Inflammatory macrophage (primary cell): ENCODE results near the gene THRA.
A peak's percentile ranks its signal among the peaks of the same experiment; 100 is the strongest.

Experiments
- DNase-seq, 2 donors: peaks; one replicate each; pipeline ENCODE4 v3.0.0-alpha.2; 2020 to 2022

Gene THRA

DNA sequence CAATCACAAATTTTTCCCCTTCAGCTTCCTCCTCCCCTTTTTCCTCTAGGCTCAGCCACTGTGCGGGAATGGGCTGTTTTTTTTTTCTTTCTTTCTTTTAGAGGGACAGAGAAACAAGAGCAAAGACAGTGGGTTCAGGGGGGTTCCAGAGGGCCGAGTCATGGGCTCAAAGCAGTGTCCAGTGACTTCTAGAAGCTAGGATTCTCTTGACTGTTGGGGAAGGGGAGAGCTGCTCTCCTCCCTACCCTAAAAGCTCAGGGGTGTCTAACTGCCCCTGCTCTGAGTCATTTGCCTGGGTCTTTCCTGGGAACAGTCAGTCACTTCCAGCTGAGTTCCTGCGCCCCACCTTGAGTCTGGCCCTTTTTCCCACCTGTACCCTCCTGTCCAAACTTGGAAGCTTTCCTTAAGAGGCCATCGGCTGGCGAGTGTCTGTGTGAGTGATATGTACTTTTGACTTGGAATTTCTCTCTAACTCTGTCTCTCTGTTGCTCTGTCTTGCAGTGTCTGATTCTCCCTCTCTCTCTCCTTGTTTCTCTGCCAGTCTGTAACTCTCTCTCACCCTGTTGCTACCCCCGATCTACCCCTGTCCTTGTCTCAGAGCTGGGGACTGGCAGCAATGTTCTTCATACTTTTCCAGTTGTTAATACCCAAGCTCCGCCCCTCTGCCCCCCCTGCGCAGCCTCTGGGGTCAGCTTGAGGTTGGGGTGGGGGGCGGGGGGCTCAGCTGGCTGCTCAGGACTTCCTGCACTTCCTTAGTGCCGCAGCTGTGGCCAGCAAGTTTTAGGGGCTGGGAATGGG lies 2.4 kb downstream of the THRA start:
- DNase-seq, result no peak

DNA sequence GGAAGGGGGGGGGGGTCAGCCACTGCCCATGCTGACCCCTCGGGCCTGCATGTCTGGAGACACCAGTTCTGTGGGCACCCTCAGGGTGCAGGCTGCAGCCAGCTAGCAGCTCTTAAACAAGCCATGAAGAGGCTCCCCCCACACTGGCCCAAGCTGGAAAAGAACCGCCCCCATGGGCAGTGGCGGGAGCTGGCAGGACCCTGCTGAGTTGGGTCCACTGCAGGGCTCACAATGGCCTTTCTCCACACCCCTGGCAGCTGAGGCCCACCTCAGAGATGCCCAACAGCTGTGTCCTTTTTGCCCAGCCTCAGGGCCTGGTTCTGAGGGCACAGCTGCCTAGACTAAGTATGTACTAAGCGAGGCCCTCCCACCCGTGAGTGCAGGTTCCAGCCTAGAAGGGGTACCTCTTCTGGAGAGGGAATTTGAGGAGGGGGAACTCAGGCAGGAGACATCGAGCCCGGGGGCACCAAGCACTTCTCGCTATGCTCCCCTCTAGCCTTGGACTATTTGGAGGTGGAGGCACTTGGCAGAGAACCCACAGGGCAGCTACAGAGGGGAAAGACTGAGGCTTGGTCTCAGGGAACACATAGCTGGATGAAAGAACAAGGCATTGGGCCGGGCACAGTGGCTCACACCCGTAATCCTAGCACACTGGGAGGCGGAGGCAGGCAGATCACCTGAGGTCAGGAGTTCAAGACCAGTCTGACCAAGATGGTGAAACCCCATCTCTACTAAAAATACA lies 3.2 kb downstream of the THRA start:
- DNase-seq, result no peak

DNA sequence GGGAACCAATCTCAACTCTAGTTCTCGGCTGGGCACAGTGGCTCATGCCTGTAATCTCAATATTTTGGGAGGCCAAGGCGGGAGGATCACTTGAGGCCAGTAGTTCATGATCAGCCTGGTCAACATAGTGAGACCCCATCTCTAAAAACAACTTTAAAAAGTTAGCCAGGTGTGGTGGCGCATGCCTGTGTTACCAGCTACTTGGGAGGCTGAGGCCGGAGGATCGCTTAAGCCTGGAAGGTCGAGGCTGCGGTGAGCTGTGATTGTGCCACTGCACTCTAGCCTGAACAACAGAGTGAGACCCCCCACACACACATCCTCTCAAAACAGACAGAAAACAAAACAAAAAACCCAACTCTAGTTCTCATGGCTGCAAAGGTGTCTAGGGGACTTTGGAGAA lies 4.9 kb downstream of the THRA start:
- DNase-seq, result no peak

DNA sequence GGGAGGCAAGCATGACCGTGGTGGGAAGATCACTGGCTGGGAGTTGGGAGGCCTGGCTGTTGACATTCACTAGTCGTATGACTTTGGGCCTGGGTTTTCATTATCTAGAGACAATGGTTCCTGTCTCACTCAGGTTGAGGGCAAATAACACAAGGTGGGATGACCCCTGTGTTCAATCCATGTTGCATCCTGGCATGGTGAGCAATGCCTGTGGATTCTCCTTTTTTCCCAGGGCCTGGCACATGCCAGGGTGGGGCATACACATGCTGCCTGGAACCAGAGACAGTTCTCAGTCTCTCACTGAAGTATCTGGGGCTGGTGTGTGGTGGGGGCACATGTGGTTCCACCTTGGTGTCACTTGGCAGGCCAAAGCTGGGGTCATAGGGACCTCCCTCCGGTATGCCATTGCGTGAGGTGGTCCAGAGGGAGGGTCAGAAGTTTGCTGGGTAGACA lies 5.4 kb downstream of the THRA start:
- DNase-seq, result no peak

DNA sequence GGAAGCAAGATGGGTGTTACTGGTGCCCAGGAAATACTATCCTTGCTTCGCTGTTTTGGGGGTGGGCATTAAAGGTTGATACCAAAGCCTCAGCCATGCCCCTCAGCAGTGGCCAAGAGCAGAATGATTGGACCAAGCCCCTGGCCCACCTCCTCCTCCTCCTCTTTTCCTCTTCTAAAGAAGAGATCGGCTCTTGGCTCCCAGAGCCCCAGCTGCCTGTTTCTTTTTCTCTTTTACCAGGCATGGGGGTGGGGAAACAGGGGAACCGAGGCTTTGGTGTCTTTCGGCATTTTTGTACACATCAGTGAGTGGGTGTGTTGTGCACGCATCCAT lies 5.8 kb downstream of the THRA start:
- DNase-seq, result no peak

DNA sequence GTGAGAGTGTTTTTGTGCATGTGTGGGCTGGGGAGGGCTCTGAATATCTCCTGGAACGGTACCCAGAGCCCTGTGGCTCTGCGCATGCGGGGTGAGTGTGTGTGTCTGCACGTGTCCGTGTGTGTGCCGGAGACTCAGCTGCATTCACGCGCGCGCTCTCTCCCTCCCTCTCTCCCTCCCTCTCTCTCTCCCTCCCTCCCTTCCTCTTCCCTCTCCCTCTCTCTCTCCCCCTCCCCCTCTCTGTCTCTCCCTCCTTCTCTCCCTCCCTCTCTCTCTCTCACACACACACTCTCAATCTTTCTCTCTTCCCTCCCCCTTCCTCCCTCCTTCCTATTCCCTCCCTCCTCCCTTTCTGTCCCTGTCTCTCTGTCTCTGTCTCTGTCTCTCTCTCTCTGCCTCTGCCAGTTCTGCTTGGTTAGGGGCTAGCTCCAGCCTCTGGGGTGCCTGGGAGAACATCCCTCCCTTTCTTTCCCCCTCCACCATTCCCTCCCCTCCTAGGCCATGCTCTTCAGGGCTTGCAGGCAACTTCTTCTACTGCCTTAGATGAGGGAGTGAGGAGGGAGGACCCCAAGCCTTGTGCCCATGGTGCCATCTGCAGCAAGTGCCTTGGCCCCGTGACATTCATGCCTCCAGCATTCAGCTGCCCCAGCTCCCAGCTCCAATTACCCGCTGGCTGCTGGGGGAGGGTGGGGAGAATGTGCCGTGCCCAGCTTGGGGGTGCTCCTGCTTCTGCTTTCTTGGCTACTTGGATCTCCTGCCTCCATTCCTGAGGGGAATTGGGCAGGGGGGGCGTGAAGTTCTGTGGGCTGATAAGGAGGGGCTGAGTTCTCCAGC lies 6.4 kb downstream of the THRA start:
- DNase-seq, result peak; percentile 42 to 57

DNA sequence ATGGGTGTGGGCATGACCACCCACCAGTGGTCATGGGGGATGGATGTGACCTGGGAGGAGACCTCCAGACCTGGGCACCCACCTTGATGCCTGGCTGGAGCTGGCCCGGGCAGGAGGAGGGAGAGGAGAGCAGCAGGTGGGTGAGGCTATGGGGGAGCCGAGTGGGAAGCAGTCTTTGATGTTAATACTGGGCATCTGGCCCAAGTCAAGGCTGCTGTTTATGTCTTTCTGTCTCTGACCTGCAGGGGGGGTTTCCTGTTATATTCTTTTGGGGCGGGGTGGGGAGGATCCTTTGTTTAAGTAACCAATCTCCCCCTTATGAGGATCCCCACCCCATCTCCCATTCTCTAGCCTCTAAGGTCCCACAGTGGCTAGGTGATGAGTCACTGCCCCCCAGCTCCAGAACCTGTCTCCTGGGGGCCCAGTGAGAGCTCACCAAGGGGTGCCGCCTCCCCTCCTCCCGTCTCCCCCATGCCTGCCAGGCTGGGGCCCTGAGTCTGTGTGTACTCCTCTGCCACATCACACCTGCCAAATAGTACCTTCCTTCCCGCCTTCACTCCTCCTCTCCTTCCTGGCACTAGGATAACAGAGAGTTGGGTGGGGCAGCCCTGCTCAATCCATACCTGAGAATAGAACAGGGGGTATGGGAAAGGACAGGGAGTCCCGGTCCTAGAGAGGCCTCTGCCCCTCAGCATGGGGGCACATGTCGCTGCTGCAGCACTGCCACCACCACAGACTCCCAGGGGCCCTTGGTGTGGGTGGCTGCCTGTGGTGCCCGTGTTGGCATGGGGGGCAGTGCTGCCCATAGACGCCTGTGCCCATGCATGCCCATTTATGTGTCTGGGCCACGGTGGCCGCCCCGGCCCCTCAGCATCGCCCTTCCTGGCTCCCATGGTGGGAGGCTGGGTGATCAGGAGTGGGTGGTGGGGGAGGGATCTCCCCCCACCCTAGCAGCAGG lies 7.3 kb downstream of the THRA start:
- no peak for DNase-seq

DNA sequence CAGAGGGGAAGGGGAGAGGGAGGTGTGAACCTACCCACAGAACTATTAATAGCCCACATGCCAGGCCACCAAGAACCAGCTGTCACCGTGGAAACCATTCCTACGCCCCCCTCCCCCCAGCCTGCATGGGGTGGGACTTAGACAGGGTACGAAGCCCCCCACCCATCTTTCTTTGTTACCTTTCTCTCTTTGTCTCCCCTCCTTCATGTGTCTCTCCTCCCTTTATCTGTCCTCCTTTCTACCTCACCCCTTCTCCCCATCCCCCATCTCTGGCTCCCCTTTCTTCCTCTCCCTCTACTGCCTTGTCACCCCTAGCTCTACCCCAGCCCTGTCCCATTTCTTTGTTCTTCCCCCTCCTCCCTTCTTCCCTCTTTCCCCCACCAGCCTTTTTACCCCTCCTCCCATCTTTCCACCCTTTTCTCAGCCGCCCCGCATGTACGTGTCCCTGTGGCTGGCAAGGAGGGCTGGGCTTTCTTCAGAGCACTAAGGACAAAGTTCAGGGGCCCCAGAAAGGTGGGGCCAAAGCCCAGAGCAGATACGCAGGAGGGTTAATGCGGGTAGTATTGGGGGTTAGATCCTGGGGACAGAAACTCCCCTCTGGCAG lies 8.0 kb downstream of the THRA start:
- no peak for DNase-seq

DNA sequence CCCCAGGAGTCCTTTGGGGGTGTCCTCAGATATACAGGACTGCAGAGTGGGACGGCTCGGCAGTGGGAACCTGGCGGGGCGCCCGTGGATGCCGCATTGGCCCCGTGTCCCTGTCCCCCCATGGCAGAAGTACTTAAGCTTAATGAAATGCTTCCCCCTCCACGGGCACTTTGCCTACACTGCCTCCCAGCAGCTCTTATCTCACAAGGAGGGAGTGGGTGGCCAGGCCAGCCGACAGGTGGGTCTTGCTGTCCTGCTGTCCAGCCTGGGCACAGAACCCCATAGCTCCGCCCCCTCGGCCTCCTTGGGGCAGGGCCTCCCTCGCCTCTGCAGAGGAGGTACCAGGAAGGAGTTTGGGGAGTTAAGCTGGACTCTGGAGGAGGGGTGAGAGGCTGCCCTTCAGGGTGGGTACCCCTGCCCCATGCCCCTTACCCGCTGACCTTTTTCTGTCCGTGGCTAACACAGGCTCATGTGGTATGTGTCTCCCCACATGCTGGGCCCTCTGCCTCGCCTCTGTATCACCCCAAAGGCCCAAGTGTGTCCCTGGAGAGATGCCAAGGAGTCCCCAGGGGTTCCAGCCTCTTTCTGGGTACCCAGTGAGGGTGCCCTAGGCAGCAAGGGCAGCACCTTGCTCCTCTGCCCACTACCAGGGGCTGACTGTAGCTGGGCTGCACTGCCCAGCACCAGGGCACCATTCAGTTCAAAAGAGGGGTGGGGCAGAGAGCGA lies 8.7 kb downstream of the THRA start:
- DNase-seq, result no peak

DNA sequence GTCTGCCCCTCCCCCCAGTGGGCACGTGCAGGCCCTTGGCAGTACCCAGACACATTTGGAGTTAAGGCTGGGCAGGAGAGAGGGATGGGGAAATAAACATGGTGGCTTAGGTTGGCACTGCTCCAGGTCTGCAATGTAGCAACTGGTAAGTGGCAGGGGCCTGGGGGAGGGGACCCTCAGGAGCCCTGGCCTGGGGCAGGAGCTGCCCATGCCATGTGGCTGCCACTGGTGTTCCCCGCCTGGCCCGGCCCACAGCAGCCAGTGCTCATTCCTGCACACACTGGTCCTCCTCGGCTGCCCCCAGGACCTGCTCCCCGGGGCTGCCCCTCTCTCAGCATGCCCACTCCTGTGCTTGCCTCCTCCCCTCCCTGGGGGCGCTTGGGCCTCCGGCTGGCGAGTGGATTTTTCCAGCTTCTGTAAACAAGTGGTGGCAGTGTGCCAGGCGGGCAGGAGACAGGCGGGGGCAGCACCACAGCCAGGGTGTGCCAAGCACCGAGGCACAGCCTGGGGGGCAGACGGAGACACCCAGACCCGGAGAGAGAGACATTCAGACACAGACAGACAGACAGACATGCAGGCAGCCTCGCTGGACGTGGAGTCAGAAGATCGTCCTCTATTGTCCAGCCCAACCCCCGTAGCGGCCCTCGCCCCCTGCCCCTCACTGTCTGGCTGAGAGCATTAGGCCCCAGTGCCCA lies 9.4 kb downstream of the THRA start:
- no peak for DNase-seq

DNA sequence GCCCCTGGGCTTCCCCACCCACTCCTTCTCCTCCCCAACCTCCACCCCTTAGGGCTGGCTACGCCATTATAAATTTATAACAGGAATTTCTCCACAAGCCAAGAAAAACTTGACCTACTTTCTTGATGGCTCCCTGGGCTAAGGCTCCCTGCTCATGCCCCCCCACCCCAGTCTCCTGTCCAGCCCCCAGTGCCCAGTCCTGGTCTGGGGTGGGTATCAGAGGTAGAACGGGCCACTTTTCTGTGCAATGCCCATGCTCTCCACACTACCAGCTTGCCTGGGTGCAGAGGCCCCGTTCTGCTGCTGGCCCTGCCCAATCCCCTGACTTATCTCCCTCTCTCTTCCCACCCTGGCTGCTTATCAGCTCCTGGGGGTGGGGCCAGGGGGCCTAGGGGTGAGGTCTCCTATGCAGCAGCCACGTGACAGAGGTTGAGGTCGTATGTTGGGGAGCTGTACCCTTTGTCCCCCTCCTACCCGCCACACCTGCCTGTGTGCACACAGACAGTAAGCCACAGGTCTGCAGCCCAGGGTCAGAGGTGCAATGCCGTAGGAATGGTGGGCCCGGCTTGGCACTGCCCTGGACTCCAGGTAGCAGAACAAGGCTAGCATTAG lies 10.1 kb downstream of the THRA start:
- DNase-seq, result no peak

DNA sequence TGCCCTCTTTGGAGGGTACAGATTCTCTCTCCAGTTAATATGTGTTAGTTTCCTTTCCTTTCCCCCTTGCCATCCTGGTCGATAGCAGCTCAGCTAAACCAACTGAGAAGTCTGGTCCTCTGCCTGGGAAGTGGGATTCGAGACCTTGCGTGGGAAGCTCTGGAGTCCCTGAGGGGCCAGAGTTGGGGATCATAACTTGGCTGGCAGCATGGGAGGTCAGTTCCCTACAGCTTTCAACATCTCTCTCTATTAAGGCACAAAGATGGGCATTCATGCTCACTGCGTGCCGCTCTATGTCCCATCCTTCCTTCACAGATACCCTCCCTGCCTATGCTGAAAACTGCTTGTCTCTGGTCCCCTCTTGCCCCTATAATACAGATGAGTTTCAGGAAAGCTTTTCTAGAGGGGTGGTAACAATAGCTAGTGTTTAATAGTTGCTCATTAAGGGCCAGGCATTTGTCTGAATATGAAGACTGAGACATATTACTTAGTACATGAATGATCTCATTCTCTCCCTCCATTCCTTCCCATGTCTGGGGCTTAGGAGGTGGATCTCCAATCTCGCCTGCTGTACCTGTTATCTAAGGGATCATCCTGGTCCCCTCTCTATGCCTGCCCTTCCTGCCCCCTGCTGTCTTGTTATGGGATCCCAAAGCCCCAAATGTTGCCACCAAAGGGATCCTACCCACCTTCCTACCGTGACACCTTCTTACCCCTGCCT lies 10.8 kb downstream of the THRA start:
- no peak for DNase-seq

DNA sequence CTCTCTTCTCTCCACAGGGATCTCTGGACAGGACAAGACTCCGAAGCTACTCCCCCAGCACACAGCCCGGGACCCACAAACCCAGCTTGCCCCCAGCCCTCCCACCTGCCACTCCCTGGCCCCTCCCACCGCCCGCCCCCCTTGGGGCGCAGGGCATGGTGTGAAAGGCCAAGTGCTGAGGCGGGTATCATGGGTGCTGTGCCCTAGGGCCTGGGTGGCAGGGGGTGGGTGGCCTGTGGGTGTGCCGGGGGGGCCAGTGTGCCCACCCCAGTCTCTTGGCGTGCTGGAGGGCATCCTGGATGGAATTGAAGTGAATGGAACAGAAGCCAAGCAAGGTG lies 11.4 kb downstream of the THRA start:
- no peak for DNase-seq

DNA sequence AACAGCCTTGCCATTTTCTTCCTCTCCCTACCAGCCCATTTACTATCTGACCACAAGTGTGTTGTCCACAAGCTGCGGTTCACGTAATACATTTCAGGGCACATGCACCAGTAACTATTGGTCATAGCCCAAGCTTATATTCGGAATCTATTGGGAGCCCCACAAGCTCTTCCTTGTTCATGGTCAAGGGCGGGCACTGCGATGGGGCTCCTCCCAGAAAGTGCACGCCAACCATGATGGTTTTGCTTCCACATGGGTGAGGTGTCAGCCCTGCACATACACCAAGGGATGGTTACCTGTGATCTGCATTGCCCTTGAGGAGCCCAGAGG lies 12.1 kb downstream of the THRA start:
- no peak for DNase-seq

DNA sequence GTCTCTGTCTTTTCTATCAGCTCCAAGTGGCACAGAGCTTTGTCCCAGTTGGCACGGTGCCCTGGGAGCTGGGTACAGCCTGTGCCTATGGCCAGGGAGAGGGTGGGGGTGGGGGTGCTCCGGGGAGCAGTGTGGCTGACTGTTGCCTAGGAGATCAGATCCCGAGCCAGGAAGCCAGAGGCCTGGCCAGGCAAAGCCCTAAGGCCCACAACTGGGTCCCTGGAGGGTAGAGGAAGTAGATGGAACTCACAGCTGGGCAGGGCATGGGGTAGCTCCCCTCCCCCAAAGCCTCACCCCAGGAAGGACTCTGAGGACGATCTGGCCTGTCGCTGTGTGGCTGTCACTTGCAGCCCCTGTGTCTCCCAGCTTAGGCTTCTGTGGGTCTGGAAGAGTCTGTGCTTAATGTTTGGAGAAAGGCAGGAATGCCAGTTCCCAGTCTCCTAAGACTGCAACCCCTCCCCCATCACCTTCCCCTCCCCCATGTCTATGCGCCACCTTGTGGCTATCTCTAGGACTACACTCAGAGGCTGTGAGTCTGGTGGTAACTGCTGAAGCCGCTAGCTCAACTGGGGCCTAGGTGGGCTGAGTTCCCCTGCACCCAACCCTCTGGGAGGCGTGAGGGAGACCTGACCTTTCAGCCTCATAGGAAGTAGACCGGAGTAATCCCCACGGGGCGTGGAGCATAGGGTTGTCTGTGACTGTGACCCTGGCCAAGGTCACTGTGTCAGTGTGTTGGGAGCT lies 12.6 kb downstream of the THRA start:
- peak; percentile 67 to 72 for DNase-seq

DNA sequence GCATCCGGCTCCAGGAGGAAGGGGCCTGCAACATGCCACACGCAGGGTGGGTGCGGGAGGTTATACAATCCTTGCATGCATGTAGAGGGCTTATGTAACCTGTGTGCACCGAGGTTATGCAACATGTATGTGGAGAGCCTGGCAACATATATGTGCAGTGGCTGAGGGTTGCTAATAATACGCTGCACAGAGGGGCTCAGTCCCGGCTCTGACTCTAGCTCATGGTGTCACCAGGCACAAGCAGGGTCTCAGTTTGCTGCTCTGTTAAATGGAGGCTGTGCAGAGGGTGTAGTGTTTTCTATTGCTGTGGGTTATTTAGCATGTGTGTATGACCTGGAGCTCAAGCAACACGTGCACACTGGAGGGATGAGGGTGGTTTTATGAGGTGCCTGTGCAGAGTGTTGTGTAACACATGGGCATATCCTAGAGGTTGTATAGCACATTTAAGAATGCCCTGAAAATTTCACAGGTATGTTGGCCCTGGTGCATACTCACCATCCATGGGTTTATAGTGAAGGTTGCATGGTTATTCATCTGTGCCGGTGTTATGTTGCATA lies 13.3 kb downstream of the THRA start:
- DNase-seq, result no peak

DNA sequence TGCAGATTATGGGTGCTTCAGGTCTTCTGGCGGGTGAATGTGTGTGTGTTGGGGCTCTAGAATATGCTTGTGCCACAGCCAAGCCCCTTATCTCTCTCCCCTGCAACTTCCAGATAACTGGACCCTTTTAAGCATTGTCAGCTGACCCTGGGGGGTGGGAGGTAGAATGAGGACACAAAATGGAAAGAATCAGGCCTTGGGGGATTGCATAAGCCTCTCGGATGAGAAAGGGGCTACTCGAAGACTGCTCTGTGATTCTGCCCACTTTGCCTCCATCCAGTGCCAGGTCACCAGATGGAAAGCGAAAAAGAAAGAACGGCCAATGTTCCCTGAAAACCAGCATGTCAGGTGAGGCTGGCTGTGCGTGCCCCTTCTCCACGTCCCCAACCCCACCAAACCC lies 13.8 kb downstream of the THRA start:
- no peak for DNase-seq

DNA sequence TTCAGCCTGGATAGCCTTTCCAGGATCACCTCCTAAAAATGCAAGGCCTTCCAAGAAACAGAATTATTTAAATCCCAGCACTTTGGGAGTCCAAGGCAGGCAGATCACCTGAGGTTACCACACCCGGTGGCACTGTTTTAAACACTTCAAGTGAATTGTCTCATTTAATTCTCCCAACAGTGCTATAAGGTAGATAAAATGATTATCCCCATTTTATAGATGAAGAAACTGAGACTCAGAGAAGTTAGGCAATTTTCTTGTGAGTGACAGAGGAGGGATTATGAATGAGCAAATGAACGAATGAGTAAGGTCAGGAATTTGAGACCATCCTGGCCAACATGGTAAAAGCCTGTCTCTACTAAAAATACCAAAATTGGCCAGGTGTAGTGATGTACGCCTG lies 16.8 kb downstream of the THRA start:
- DNase-seq, result no peak

DNA sequence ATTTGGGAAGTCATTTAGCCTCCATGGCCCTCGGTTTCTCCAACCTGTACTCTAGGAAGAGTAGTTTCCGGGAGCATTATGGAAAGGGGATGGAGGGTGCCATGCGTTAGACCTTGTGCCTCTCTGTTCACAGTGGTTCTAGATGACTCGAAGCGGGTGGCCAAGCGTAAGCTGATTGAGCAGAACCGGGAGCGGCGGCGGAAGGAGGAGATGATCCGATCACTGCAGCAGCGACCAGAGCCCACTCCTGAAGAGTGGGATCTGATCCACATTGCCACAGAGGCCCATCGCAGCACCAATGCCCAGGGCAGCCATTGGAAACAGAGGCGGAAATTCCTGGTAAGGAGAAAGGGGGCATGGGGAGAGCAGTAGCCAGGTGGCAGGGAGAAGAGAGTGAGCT lies 21.7 kb downstream of the THRA start:
- DNase-seq, result no peak
